RWPE2 (cell line): Measurements from ENCODE around the gene SHD.

Experiments used
- ATAC-seq: fragments of 200-7000 bp; cut with Tn5 transposase; 3 replicates; pipeline ENCODE4 v1.9.1; 2021; ENCODE audit warnings: low read depth
- DNase-seq: peaks from one replicate; pipeline ENCODE4 v3.0.0-alpha.2; 2020; ENCODE audit warnings: low spot score
- H3K27ac ChIP-seq: fragments of 450-650 bp; 2 replicates; pipeline ENCODE4 v1.5.1; 2017; ENCODE audit warnings: mild to moderate bottlenecking; ENCODE audit not compliant: poor library complexity, severe bottlenecking
- H3K27me3 ChIP-seq: fragments of 250-450 bp; sonication (Bioruptor Pico); 2 replicates; pipeline ENCODE4 v1.5.1; 2021; ENCODE audit warnings: mild to moderate bottlenecking, moderate library complexity; ENCODE audit not compliant: insufficient read depth, poor library complexity, severe bottlenecking
- H3K36me3 ChIP-seq: fragments of 250-450 bp; sonication (Bioruptor Pico); 2 replicates; pipeline ENCODE4 v1.5.1; 2020; ENCODE audit warnings: low read depth, mild to moderate bottlenecking, moderate library complexity
- H3K4me1 ChIP-seq: fragments of 250-450 bp; sonication (Bioruptor Pico); 2 replicates; pipeline ENCODE4 v1.5.1; 2021; ENCODE audit warnings: mild to moderate bottlenecking, moderate library complexity; ENCODE audit not compliant: insufficient read depth, poor library complexity, severe bottlenecking
- H3K4me3 ChIP-seq: fragments of 250-450 bp; sonication (Bioruptor Pico); 2 replicates; pipeline ENCODE4 v1.5.1; 2021; ENCODE audit warnings: mild to moderate bottlenecking, moderate library complexity; ENCODE audit not compliant: severe bottlenecking
- H3K9me3 ChIP-seq: fragments of 250-450 bp; sonication (Bioruptor Pico); 2 replicates; pipeline ENCODE4 v1.5.1; 2021; ENCODE audit warnings: mild to moderate bottlenecking, moderate library complexity; ENCODE audit not compliant: severe bottlenecking
- TF ChIP-seq, protein P1 (sequence below): fragments of 450-650 bp; IDR thresholded peaks from one replicate; pipeline ENCODE4 v1.5.1; 2017; ENCODE audit warnings: mild to moderate bottlenecking, moderate library complexity; ENCODE audit not compliant: poor library complexity, severe bottlenecking

Gene SHD

DNA sequence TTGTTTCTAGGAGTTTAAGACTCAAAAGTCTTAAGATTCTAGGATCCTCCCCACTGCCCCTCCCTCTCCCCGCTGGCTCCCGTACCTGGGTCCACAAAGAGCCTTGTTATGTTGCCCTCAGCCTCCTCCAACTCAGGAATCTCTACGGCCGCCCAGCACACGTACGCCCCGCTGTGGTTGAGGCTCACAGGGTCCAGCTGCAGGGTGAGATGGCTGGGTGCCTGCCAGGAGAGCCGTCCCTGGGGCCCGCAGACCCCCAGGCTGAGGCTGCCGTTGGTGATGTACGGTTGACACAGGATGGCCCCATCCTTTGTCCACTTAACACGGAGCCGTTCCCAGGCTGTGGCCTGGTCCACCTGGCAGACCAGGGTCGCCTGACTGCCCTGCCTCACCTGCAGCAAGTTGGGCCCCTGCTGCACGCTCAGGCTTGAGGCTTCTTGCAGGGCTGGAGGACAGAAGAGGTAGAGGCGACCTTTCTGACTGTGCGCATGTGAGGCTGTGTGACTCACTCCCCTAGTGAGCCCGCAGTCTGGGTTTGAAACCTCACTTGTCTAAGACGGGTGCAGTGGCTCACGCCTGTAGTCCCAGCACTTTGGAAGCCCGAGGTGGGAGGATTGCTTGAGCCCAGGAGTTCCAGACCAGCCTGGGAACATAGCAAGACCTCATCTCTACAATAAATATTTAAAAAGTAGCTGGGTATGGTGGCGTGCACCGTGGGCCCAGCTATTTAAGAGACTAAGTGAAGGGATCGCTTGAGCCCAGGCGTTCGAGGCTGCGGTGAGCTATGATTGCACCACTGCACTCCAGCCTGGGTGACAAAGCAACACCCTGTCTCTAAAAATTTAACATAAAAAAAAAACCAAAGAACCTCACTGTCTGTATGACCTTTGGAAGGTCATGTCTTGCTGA lies 19.1 kb downstream of the SHD start:
- H3K27ac ChIP-seq: no peak overlapping the region
- H3K27me3 ChIP-seq: no peaks in the 10 kb centered on the region
- no peaks in the 10 kb centered on the region for H3K9me3 ChIP-seq
- ATAC-seq (no peak), DNase-seq (no peak)
- no peaks in the 10 kb centered on the region for H3K36me3 ChIP-seq
- TF ChIP-seq, protein P1, sequence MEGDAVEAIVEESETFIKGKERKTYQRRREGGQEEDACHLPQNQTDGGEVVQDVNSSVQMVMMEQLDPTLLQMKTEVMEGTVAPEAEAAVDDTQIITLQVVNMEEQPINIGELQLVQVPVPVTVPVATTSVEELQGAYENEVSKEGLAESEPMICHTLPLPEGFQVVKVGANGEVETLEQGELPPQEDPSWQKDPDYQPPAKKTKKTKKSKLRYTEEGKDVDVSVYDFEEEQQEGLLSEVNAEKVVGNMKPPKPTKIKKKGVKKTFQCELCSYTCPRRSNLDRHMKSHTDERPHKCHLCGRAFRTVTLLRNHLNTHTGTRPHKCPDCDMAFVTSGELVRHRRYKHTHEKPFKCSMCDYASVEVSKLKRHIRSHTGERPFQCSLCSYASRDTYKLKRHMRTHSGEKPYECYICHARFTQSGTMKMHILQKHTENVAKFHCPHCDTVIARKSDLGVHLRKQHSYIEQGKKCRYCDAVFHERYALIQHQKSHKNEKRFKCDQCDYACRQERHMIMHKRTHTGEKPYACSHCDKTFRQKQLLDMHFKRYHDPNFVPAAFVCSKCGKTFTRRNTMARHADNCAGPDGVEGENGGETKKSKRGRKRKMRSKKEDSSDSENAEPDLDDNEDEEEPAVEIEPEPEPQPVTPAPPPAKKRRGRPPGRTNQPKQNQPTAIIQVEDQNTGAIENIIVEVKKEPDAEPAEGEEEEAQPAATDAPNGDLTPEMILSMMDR: no peak
- H3K4me3 ChIP-seq: no peak overlapping the region
- H3K4me1 ChIP-seq: no peaks in the 10 kb centered on the region

DNA sequence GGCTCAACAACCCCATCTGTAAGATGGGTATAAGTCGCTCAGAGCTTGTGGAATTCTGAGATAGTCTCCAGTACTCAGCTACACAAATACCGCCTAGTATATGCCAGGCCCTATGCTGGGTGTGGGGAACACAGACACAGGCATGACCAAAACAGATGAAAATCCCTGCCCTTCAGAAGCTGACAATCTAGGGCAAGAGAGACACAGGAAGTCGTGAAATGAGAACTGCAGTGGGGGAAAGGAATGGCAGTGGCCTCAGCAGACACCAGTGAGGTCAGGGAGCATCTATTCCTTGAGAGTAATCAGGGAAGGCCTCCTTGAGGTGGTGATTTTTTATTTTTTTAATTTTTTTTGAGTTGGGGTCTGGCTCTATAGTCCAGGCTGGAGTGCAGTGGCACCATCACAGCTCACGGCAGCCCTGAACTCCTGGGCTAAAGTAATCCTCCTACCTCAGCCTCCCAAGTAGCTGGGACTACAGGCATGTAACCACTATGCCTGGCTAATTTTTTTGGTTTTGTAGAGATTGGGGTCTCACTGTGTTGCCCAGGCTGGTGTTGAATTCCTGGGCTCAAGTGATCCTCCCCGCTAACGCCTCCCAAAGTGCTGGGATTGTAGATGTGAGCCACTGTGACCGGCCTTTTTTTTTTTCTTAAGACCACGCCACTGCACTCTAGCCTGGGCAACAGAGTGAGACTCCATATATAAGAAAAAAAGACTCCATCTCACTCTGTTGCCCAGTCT lies 19.9 kb downstream of the SHD start:
- H3K9me3 ChIP-seq: no peaks in the 10 kb centered on the region
- TF ChIP-seq, protein P1: no peak
- no peak for DNase-seq

DNA sequence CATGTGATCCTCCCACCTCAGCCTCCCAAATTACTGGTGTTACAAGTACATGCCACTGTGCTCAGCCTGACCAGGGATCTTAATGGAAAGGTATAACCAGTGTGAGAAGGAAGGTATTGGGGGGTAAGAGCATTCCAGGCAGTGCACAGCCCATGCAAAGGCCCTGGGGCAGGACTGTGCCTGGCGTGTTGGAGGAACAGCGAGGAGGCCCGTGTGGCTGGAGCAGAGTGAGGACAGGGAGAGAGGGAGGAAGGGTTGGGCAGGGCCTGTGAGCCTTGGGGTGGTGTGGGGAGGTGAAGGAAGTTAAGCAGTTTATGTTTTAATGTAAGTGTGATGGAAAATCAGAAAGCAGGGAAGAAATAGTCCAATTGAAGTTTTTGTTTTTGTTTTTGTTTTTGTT lies 21.5 kb downstream of the SHD start:
- H3K4me1 ChIP-seq: no peaks in the 10 kb centered on the region
- ATAC-seq: no peak

More for the DNA sequence above, 19.9 kb downstream of the SHD start:
- no peaks in the 10 kb centered on the region for H3K4me1 ChIP-seq
- no peaks in the 10 kb centered on the region for H3K27me3 ChIP-seq
- no peak for ATAC-seq
- H3K36me3 ChIP-seq: no peaks in the 10 kb centered on the region
- H3K4me3 ChIP-seq: no peak overlapping the region
- H3K27ac ChIP-seq: no peak overlapping the region

DNA sequence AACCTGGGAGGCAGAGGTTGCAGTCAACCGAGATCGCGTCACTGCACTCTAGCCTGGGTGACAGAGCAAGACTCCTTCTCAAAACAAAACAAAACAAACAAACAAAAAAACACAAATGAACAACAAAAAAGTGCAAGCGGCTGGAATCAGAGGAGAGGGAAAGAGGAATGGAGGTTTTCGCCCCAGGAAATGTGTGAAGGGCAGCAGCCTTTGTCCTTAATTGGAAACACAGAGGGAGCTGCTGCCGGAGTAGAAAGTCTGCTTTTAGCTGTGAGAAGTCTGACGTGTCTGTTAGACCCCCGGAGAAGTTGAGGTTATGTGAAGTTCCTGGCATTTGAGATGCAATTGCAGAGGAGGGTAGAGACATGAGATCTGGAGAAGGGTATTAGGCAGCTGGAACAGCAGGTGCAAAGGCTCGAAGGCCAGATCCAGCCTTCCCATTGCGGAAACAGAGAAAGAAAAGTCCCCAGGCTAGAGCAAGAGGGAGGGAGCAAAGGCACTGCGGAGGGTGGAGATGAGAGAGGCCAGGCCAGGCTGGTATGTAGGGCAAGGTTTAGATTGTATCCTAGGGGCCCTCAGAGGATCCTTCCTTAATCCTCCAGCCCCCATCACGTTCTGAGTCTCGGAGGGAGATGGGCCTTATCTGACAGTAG lies 22.6 kb downstream of the SHD start:
- Histone ChIP-seq H3K9me3 (no peaks in the 10 kb centered on the region), H3K4me3 (no peak overlapping the region), H3K27me3 (no peaks in the 10 kb centered on the region), H3K4me1 (no peaks in the 10 kb centered on the region), H3K36me3 (no peaks in the 10 kb centered on the region), H3K27ac (no peak overlapping the region)
- ATAC-seq: no peak
- DNase-seq: no peak
- TF ChIP-seq, protein P1: no peak

More for the DNA sequence above, 21.5 kb downstream of the SHD start:
- no peaks in the 10 kb centered on the region for H3K9me3 ChIP-seq
- no peaks in the 10 kb centered on the region for H3K36me3 ChIP-seq
- TF ChIP-seq, protein P1: no peak
- H3K4me3 ChIP-seq: no peak overlapping the region
- DNase-seq: no peak
- no peaks in the 10 kb centered on the region for H3K27me3 ChIP-seq
- H3K27ac ChIP-seq: no peak overlapping the region
